ENCODE data around the gene KCNAB3.
"Not testable (repeated sequence)": the region's sequence is repeated elsewhere in the genome, so short reads cannot be mapped to it uniquely, and the experiment has no call there.

Gene KCNAB3

DNA sequence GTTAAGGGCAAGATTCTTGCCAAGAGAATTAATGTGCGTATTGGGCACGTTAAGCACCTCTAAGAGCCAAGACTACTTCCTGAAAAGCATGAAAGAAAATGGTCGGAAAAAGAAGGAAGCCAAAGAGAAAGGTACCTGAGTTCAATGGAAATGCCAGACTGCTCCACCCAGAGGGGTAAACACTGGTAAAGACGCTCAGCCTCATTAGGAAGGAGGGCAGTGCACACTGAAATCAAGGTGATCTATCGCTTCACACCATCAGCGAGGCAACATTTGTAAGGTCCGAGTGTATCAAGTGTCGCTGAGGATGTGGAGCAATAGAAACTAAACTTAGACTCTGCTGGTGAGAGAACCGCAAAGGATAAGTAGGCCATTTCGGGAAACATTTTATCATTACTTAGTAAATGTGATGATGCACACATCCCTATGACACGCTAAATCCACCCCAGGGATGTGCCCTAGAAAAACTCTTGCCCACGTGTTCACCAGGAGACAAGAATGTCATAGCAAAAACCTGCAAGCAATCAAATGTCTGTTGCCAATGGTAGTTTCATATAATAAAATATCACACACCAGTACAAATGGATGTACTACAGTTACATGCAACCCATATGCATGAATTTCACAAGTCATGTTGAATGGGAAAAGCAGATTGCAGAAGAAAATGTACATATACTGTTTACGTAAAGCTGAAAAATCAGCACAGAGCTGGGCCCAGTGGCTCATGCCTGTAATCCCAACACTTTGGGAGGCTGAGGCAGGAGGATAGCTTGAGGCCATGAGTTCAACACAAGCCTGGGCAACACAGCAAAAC lies 26.0 kb upstream of the KCNAB3 start:
- H3K27me3 ChIP-seq = no peaks in the 10 kb centered on the region
- H3K36me3 ChIP-seq = no peaks in the 10 kb centered on the region
- TF ChIP-seq, protein P1, sequence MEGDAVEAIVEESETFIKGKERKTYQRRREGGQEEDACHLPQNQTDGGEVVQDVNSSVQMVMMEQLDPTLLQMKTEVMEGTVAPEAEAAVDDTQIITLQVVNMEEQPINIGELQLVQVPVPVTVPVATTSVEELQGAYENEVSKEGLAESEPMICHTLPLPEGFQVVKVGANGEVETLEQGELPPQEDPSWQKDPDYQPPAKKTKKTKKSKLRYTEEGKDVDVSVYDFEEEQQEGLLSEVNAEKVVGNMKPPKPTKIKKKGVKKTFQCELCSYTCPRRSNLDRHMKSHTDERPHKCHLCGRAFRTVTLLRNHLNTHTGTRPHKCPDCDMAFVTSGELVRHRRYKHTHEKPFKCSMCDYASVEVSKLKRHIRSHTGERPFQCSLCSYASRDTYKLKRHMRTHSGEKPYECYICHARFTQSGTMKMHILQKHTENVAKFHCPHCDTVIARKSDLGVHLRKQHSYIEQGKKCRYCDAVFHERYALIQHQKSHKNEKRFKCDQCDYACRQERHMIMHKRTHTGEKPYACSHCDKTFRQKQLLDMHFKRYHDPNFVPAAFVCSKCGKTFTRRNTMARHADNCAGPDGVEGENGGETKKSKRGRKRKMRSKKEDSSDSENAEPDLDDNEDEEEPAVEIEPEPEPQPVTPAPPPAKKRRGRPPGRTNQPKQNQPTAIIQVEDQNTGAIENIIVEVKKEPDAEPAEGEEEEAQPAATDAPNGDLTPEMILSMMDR (IDR thresholded peaks at IDR 0.05; ENCODE audit: low read depth, low read length) = no peak
- no peaks in the 10 kb centered on the region for H3K9me3 ChIP-seq
- no peak for DNase-seq
- H3K4me1 ChIP-seq = no peaks in the 10 kb centered on the region
- no peak overlapping the region for H3K4me3 ChIP-seq (ENCODE audit: low read depth, low read length)

DNA sequence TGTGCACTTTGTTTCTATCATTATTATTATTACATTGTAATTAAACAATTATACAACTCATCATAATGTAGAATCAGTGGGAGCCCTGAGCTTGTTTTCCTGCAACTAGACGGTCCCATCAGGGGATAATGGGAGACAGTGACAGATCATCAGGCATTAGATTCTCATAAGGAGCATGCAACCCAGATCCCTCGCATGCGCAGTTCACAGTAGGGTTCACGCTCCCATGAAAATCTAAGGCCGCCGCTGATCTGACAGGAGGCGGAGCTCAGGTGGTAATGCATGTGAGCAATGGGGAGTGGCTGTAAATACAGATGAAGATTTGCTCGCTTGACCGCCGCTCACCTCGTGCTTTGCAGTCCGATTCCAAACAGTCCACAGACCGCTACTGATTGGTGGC lies 23.6 kb upstream of the KCNAB3 start:
- H3K27me3 ChIP-seq; H3K4me3 ChIP-seq (ENCODE audit: low read depth, low read length); H3K4me1 ChIP-seq; H3K36me3 ChIP-seq; DNase-seq; H3K9me3 ChIP-seq: not testable (repeated sequence)

DNA sequence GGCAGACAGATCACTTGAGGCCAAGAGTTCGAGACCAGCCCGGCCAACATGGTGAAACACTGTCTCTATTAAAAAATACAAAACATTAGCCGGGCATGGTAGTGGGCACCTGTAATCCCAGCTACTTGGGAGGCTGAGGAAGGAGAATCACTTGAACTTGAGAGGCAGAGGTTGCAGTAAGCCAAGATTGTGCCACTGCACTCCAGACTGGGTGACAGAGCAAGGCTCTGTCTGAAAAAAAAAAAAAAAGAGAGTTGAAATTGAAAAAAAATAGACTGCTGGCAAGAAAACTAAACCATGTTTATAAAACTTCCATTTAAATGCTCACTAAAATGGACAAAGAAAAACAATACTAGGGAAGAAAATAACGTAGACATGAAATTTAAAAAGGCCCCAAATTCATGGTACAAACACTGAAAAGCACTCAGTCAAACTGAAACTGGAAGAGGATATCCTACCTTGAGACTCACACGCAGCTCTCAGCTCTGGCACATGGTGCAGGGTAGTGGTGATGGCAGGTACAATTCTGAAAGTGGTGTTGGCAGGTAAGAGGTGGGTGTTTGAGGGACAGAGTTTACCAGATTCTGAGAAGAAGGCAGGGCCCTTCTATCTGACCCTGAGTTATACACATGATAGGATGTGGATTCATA lies 21.6 kb upstream of the KCNAB3 start:
- H3K4me3 ChIP-seq (ENCODE audit: low read depth, low read length) = no peak overlapping the region
- no peak for DNase-seq
- no peaks in the 10 kb centered on the region for H3K36me3 ChIP-seq
- no peaks in the 10 kb centered on the region for H3K27me3 ChIP-seq
- H3K4me1 ChIP-seq = no peaks in the 10 kb centered on the region
- H3K9me3 ChIP-seq = no peaks in the 10 kb centered on the region
- TF ChIP-seq, protein P1 (IDR thresholded peaks at IDR 0.05; ENCODE audit: low read depth, low read length) = no peak

DNA sequence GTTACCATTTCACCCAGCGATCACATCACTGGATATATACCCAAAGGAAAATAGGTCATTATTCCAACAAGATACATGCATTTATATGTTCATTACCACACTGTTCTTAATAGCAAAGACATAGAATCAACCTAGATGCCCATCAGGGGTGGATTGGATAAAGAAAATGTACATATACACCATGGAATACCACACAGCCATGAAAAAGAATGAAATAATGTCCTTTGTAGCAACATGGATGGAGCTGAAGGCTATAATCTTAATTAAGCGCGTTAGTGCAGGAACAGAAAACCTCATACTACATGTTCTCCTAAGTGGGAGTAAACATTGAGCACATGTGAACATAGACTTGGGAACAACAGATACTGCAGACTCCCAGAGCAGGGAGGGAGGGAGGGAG lies 20.9 kb upstream of the KCNAB3 start:
- TF ChIP-seq, protein P1 (IDR thresholded peaks at IDR 0.05; ENCODE audit: low read depth, low read length) = no peak
- no peaks in the 10 kb centered on the region for H3K27me3 ChIP-seq
- H3K4me1 ChIP-seq = no peaks in the 10 kb centered on the region
- H3K9me3 ChIP-seq = no peaks in the 10 kb centered on the region
- H3K4me3 ChIP-seq (ENCODE audit: low read depth, low read length) = no peak overlapping the region
- no peaks in the 10 kb centered on the region; the same call in 1 of the 2 replicates for H3K36me3 ChIP-seq
- no peak for DNase-seq

DNA sequence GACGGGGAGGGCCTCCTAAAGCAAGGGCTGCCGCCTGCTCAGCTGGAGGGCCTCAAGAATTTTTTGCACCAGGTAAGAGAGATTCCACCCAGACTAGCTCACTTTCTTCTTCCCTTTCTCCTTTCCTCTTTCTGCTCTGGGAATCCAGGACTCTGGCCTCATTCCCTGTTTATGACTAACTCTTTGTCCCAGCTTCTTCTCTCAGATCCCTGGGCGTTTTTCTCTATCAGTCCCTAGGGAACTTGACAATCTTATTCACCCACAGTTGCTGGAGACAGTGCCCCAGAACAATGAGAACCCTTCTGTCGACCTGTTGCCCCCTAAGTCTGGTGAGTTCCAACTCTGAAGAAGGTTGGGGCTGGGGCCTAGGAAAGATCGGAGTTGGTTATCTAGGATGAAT lies 18.0 kb upstream of the KCNAB3 start:
- TF ChIP-seq, protein P1 (IDR thresholded peaks at IDR 0.05; ENCODE audit: low read depth, low read length) = no peak
- Histone ChIP-seq H3K4me3 (ENCODE audit: low read depth, low read length) (no peak overlapping the region), H3K36me3 (peaks cover 3% of the 10 kb centered on the region), H3K27me3 (no peaks in the 10 kb centered on the region), H3K4me1 (no peaks in the 10 kb centered on the region), H3K9me3 (no peaks in the 10 kb centered on the region)
- no peak for DNase-seq

DNA sequence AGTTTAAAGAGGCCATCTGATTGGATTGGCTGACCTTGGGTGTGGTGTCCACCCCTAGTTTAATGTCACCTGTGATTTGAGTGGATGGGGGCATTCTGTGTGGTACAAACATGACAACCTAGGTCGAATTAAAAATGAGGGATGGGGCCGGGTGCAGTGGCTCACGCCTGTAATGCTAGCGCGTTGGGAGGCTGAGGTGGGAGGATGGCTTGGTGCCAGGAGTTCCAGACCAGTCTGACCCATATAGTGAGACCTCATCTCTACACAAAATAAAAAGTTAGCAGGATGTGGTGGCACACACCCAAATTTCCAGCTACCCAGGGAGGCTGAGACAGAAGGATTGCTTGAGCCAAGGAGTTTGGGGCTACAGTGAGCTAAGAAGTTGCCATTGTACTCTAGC lies 16.8 kb upstream of the KCNAB3 start:
- TF ChIP-seq, protein P1 (IDR thresholded peaks at IDR 0.05; ENCODE audit: low read depth, low read length) = no peak
- no peaks in the 10 kb centered on the region for H3K9me3 ChIP-seq
- no peak for DNase-seq
- H3K4me1 ChIP-seq = no peaks in the 10 kb centered on the region
- H3K36me3 ChIP-seq = peaks cover 3% of the 10 kb centered on the region
- no peaks in the 10 kb centered on the region for H3K27me3 ChIP-seq
- H3K4me3 ChIP-seq (ENCODE audit: low read depth, low read length) = no peak overlapping the region
